ENCODE data around the gene PHF20.
"Not testable (repeated sequence)": the region's sequence is repeated elsewhere in the genome, so short reads cannot be mapped to it uniquely, and the experiment has no call there.

PHF20 gene

GRCh38 chr20:35885212-35885611 lies 113.4 kb downstream of the PHF20 start:
- no peak for DNase-seq (ENCODE audit: low read depth in 2 of 2)

GRCh38 chr20:35886537-35886936 lies 114.7 kb downstream of the PHF20 start:
- no peak for DNase-seq (ENCODE audit: low read depth in 2 of 2)

- no peak for DNase-seq (ENCODE audit: low read depth in 2 of 2)
These were observed 115.7 kb downstream of the PHF20 start for GRCh38 chr20:35887393-35888064.

- no peak for DNase-seq (ENCODE audit: low read depth in 2 of 2)
These were observed 116.8 kb downstream of the PHF20 start for GRCh38 chr20:35888657-35889056.

- DNase-seq (ENCODE audit: low read depth in 2 of 2) = no peak
These were observed 119.6 kb downstream of the PHF20 start for GRCh38 chr20:35891375-35891774.

GRCh38 chr20:35892871-35893270 lies 121.1 kb downstream of the PHF20 start:
- no peak for DNase-seq (ENCODE audit: low read depth in 2 of 2)

GRCh38 chr20:35893942-35894341 lies 122.1 kb downstream of the PHF20 start:
- DNase-seq (ENCODE audit: low read depth in 2 of 2) = peak in 1 of 2 donors; percentile 4

- not testable (repeated sequence) for DNase-seq (ENCODE audit: low read depth in 2 of 2)
These were observed 123.7 kb downstream of the PHF20 start for GRCh38 chr20:35895516-35895915.

- DNase-seq (ENCODE audit: low read depth in 2 of 2) = no peak
These were observed 127.2 kb downstream of the PHF20 start for GRCh38 chr20:35899064-35899463.

- DNase-seq (ENCODE audit: low read depth in 2 of 2) = not testable (repeated sequence)
These were observed 129.4 kb downstream of the PHF20 start for GRCh38 chr20:35901230-35901629.

- DNase-seq (ENCODE audit: low read depth in 2 of 2) = no peak
These were observed 130.1 kb downstream of the PHF20 start for GRCh38 chr20:35901678-35902544.

GRCh38 chr20:35902545-35902941 lies 130.7 kb downstream of the PHF20 start:
- DNase-seq (ENCODE audit: low read depth in 2 of 2) = no peak

GRCh38 chr20:35903843-35904242 lies 132.0 kb downstream of the PHF20 start:
- DNase-seq (ENCODE audit: low read depth in 2 of 2) = no peak

- no peak for DNase-seq (ENCODE audit: low read depth in 2 of 2)
These were observed 133.3 kb downstream of the PHF20 start for GRCh38 chr20:35904982-35905663.

GRCh38 chr20:35907017-35907701 lies 135.3 kb downstream of the PHF20 start:
- DNase-seq (ENCODE audit: low read depth in 2 of 2) = no peak

GRCh38 chr20:35908007-35908406 lies 136.2 kb downstream of the PHF20 start:
- DNase-seq (ENCODE audit: low read depth in 2 of 2) = no peak

GRCh38 chr20:35909176-35909575 lies 137.4 kb downstream of the PHF20 start:
- DNase-seq (ENCODE audit: low read depth in 2 of 2) = no peak

- DNase-seq (ENCODE audit: low read depth in 2 of 2) = no peak
These were observed 138.0 kb downstream of the PHF20 start for GRCh38 chr20:35909796-35910195.

GRCh38 chr20:35910254-35910653 lies 138.4 kb downstream of the PHF20 start:
- DNase-seq (ENCODE audit: low read depth in 2 of 2) = no peak

GRCh38 chr20:35912881-35913280 lies 141.1 kb downstream of the PHF20 start:
- DNase-seq (ENCODE audit: low read depth in 2 of 2) = no peak

GRCh38 chr20:35917077-35917476 lies 145.3 kb downstream of the PHF20 start:
- DNase-seq (ENCODE audit: low read depth in 2 of 2) = no peak

- no peak for DNase-seq (ENCODE audit: low read depth in 2 of 2)
These were observed 146.2 kb downstream of the PHF20 start for GRCh38 chr20:35918021-35918420.

All from stimulated activated CD4-positive, alpha-beta T cell treated with anti-CD3 and anti-CD28 coated beads, Interleukin-4, amount 100 ng/mL, for 48 hours (primary cell).